GM12878 (cell line): Measurements from ENCODE around the gene GRIK2. TPM values are rescaled to one million over a fixed set of nuclear protein-coding genes. Genes with fewer than 3 reads are reported as not detected.

ENCODE experiments used
- ATAC-seq: fragments of 200-7000 bp; cut with Tn5 transposase; 3 replicates; pipeline ENCODE4 v1.9.1; 2020; ENCODE audit warnings: mild to moderate bottlenecking, moderate library complexity
- BruUV-seq: library from RNA; stranded (reverse); fragments of 400-500 nt; replicated peaks from 2 replicates; lab custom pipeline; 2021; lab: Mats Ljungman, UMichigan
- CTCF ChIA-PET: fragments of 300-600 bp; sonication (Branson Sonifier 250); formaldehyde crosslinking; extraction: SDS; loops from one replicate; lab custom pipeline; 2021; ENCODE audit warnings: inconsistent platforms; lab: Yijun Ruan, JAX
- POLR2A ChIA-PET: fragments of 350-600 bp; formaldehyde crosslinking; extraction: SDS; loops from one replicate; lab custom pipeline; 2021; ENCODE audit warnings: inconsistent platforms; lab: Charles Lee
- RAD21 ChIA-PET: fragments of 300-600 bp; sonication (Branson Sonifier 250); formaldehyde crosslinking; loops from one replicate; lab custom pipeline; 2023; ENCODE audit warnings: antibody characterized with exemption; ENCODE audit not compliant: unreplicated experiment; lab: Charles Lee
- SMC1A ChIA-PET: fragments of 300-600 bp; sonication (Branson Sonifier 250); formaldehyde crosslinking; loops from one replicate; lab custom pipeline; 2023; ENCODE audit not compliant: unreplicated experiment, uncharacterized antibody; lab: Charles Lee
- DNase-seq: peaks from one replicate; pipeline ENCODE4 v3.0.0-alpha.2; 2011; ENCODE audit warnings: low read depth, low spot score
- FAIRE-seq: peaks from 3 replicates; lab custom pipeline; 2011; peaks lifted over from hg19 to GRCh38; lab: Jason Lieb, UNC
- H2AFZ ChIP-seq: 2 replicates; pipeline ENCODE4 v1.6.0; 2011; ENCODE audit warnings: low read depth, low read length, control low read depth; ENCODE audit not compliant: control insufficient read depth
- H3K27ac ChIP-seq: 2 replicates; pipeline ENCODE4 v1.5.1; 2011; ENCODE audit warnings: control low read depth; ENCODE audit not compliant: control insufficient read depth, insufficient read depth
- H3K27me3 ChIP-seq, 2 experiments: replicated peaks in 1 of 2; 2 replicates each; pipeline versions ENCODE4 v1.6.0 to v1.6.1; 2011; ENCODE audit warnings: low read length in 1 of 2; ENCODE audit not compliant: control insufficient read depth in 2 of 2, insufficient read depth in 2 of 2
- H3K36me3 ChIP-seq, 2 experiments: 2 replicates each; pipeline ENCODE4 v1.5.1; 2011; ENCODE audit warnings: low read length in 1 of 2; ENCODE audit not compliant: control insufficient read depth in 2 of 2, insufficient read depth in 2 of 2
- H3K4me1 ChIP-seq: 2 replicates; pipeline ENCODE4 v1.6.1; 2011; ENCODE audit warnings: mild to moderate bottlenecking, low read length, moderate library complexity, mixed read lengths; ENCODE audit not compliant: control insufficient read depth, insufficient read depth
- H3K4me2 ChIP-seq: 2 replicates; pipeline ENCODE4 v1.6.0; 2011; ENCODE audit warnings: control low read depth; ENCODE audit not compliant: control insufficient read depth, insufficient read depth
- H3K4me3 ChIP-seq: fragments of 200-600 bp; sonication (generic); 2 replicates; pipeline ENCODE4 v1.5.1; 2016
- H3K79me2 ChIP-seq: 2 replicates; pipeline ENCODE4 v1.6.0; 2011; ENCODE audit warnings: low read length; ENCODE audit not compliant: control insufficient read depth, insufficient read depth
- H3K9ac ChIP-seq: 2 replicates; pipeline ENCODE4 v1.8.0; 2011; ENCODE audit warnings: low read length, control low read depth, mixed read lengths; ENCODE audit not compliant: control insufficient read depth, insufficient read depth
- H3K9me3 ChIP-seq: replicated peaks from 3 replicates; pipeline ENCODE4 v1.5.1; 2011; ENCODE audit warnings: mild to moderate bottlenecking, low read length; ENCODE audit not compliant: control insufficient read depth, insufficient read depth
- H4K20me1 ChIP-seq: 2 replicates; pipeline ENCODE4 v1.6.0; 2011; ENCODE audit not compliant: control insufficient read depth, insufficient read depth
- CHD1 ChIP-seq: IDR thresholded peaks from 2 replicates; pipeline ENCODE4 v1.6.1; 2012; ENCODE audit warnings: low read depth, low read length, improper control_type of control experiment
- ESRRA ChIP-seq: IDR thresholded peaks from 2 replicates; pipeline ENCODE4 v1.6.1; 2012; ENCODE audit warnings: mild to moderate bottlenecking, low read length, improper control_type of control experiment
- ETV6 ChIP-seq, 2 experiments: fragments of 450-650 bp in 1 of 2; IDR thresholded peaks in 1 of 2; conservative IDR thresholded peaks in 1 of 2; 2 replicates each; pipeline ENCODE4 v1.6.1; 2014; ENCODE audit warnings: antibody characterized with exemption in 1 of 2, borderline replicate concordance in 1 of 2, low read depth in 1 of 2, mild to moderate bottlenecking in 1 of 2, moderate library complexity in 1 of 2
- FOXK2 ChIP-seq: fragments of 450-650 bp; IDR thresholded peaks from 2 replicates; pipeline ENCODE4 v1.6.1; 2017; ENCODE audit warnings: mild to moderate bottlenecking, moderate library complexity
- HDAC6 ChIP-seq: fragments of 200-600 bp; sonication (generic); IDR thresholded peaks from one replicate; pipeline ENCODE4 v1.8.0; 2017; ENCODE audit warnings: antibody characterized with exemption; ENCODE audit not compliant: unreplicated experiment
- MTA2 ChIP-seq: fragments of 450-650 bp; IDR thresholded peaks from 2 replicates; pipeline ENCODE4 v1.6.1; 2016; ENCODE audit warnings: low read depth, mild to moderate bottlenecking, moderate library complexity
- MXI1 ChIP-seq: fragments of 150-350 bp; IDR thresholded peaks from 2 replicates; pipeline ENCODE4 v1.6.1; 2011; ENCODE audit warnings: low read depth, mild to moderate bottlenecking, inconsistent platforms, low read length, improper control_type of control experiment
- REST ChIP-seq: IDR thresholded peaks from 2 replicates; pipeline ENCODE4 v1.6.1; 2012; ENCODE audit warnings: mild to moderate bottlenecking, low read depth, low read length
- SMAD5 ChIP-seq: IDR thresholded peaks from 2 replicates; pipeline ENCODE4 v1.6.1; 2016; ENCODE audit warnings: antibody characterized with exemption, low read depth
- SMARCA5 ChIP-seq: fragments of 450-650 bp; IDR thresholded peaks from 2 replicates; pipeline ENCODE4 v1.6.1; 2017; ENCODE audit warnings: mild to moderate bottlenecking
- TAF1 ChIP-seq: IDR thresholded peaks from 2 replicates; pipeline ENCODE4 v1.6.1; 2011; ENCODE audit warnings: mild to moderate bottlenecking, low read depth, low read length, borderline replicate concordance
- TARDBP ChIP-seq: IDR thresholded peaks from 2 replicates; pipeline ENCODE4 v1.6.1; 2016; ENCODE audit warnings: borderline replicate concordance
- ZZZ3 ChIP-seq: IDR thresholded peaks from 2 replicates; pipeline ENCODE4 v1.6.1; 2011; ENCODE audit warnings: low read depth; ENCODE audit not compliant: control insufficient read depth, insufficient read length
- WGBS: methylation state at CpG from one replicate; pipeline ENCODE4 v1.1.6; 2016; ENCODE audit warnings: low lambda C conversion rate; ENCODE audit not compliant: insufficient replicate concordance, insufficient coverage; ENCODE audit errors: missing lambda C conversion rate; 5-methylcytosine and 5-hydroxymethylcytosine counted together
- in situ Hi-C: fragments of 300-500 bp; cut with MboI; formaldehyde crosslinking; loops from 9 replicates; pipeline ENCODE4 v1.14.3; 2018; ENCODE audit warnings: mixed read lengths
- intact Hi-C: fragments of 100-400 bp; cut with micrococcal nuclease; formaldehyde crosslinking; loops from one replicate; pipeline ENCODE4 v1.14.2; 2022; ENCODE audit not compliant: unreplicated experiment
- polyA plus RNA-seq, 11 experiments: library from polyadenylated mRNA; depleted of rRNA in 4 of 11; unstranded in 6 of 11; stranded (reverse) in 5 of 11; fragments of >200 nt; fragmentation: Nextera tagmentation in 4 of 11; fragmentation: Illumina TruSeq in 1 of 11; extraction: Ambion mirVana in 4 of 11; extraction: Trizol in 1 of 11; gene quantifications; 1 replicate in 1 of 11; 2 replicates in 10 of 11; pipeline versions ENCODE4 v1.2.1 to v1.2.3, GENCODE V29; 2011 to 2016; ENCODE audit warnings: inconsistent platforms in 2 of 11, missing spikeins in 2 of 11, low read depth in 1 of 11
- total RNA-seq, 4 experiments: library from RNA; depleted of rRNA in 3 of 4; stranded (reverse); fragments of >200 nt in 3 of 4; fragmentation: Illumina TruSeq in 1 of 4; extraction: Trizol in 1 of 4; gene quantifications; 2 replicates each; pipeline versions ENCODE4 v1.2.1 to v1.2.3, GENCODE V29; 2013 to 2021
- TF ChIP-seq, protein P1 (sequence below): fragments of 450-650 bp; conservative IDR thresholded peaks from 2 replicates; pipeline ENCODE4 v1.6.1; 2017; ENCODE audit warnings: mild to moderate bottlenecking, moderate library complexity

Gene GRIK2
- total and polyA plus RNA-seq, 10 of the 15 experiments (the other 5 are each of a cell fraction or from before 2014, with no cell fraction given), result not detected

DNA sequence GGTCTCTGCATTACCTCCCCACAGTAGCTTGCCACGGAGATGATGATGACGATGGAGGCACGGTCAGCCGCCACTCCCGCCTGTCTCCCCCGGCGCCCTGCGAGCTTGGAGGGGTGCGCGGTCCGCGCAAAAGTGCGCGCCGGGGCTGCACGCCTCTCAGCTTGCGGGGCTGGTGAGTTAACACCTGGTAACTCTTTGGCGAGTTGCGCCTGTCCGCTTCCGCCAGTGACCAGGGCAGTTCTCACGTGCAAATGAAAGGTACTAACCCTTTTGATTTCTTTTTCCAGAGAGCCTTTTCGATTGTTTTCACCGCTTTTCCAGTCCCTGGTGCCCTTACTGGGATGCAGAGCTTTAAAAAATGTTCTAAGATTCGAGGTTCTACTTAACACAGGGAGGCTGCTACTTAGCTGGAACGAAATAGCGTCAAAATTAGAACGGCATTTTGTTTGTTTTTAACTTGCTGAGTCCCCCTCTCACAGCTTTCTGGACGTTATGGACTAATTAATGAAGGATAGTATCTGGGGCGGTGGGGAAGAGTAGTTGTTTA, 6.2 kb downstream of the GRIK2 start (continued):
- no peak for TF ChIP-seq REST
- TF ChIP-seq HDAC6, result no peak
- no peak for TF ChIP-seq ESRRA
- no peak for TF ChIP-seq MXI1
- TF ChIP-seq SMARCA5, result no peak
- TF ChIP-seq SMAD5, result no peak
- TF ChIP-seq ZZZ3, result no peak

- Histone ChIP-seq H3K79me2 (no peaks in the 10 kb centered on the region), H3K4me3 (no peak overlapping the region), H3K27ac (no peak overlapping the region), H3K36me3 (no peaks in the 10 kb centered on the region), H3K27me3 (peaks cover 12 to 17% of the 10 kb centered on the region in 2 experiments), H2AFZ (no peak overlapping the region), H3K9ac (no peak overlapping the region), H3K4me1 (no peaks in the 10 kb centered on the region), H3K9me3 (no peaks in the 10 kb centered on the region), H4K20me1 (no peaks in the 10 kb centered on the region), H3K4me2 (no peak overlapping the region)
- no peak for DNase-seq
- 34% methylated on average over 10 of the region's 10 CpGs for WGBS
- FAIRE-seq, result no peak
- ChIA-PET POLR2A (no interaction called here), CTCF (no interaction called here), SMC1A (interaction anchor here (0.7 kb wide), 1 partner anchor 602 kb away, joined by 3 read pairs; no protein-coding TSS in a partner anchor), RAD21 (no interaction called here)
- no peak for ATAC-seq
- in situ Hi-C loops (no loop called here), intact Hi-C loops (no loop called here)
- no TSS peak for BruUV-seq
- no peak for TF ChIP-seq TARDBP
- no peak for TF ChIP-seq CHD1
- TF ChIP-seq, protein P1, sequence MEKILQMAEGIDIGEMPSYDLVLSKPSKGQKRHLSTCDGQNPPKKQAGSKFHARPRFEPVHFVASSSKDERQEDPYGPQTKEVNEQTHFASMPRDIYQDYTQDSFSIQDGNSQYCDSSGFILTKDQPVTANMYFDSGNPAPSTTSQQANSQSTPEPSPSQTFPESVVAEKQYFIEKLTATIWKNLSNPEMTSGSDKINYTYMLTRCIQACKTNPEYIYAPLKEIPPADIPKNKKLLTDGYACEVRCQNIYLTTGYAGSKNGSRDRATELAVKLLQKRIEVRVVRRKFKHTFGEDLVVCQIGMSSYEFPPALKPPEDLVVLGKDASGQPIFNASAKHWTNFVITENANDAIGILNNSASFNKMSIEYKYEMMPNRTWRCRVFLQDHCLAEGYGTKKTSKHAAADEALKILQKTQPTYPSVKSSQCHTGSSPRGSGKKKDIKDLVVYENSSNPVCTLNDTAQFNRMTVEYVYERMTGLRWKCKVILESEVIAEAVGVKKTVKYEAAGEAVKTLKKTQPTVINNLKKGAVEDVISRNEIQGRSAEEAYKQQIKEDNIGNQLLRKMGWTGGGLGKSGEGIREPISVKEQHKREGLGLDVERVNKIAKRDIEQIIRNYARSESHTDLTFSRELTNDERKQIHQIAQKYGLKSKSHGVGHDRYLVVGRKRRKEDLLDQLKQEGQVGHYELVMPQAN, result no peak
- TF ChIP-seq FOXK2, result no peak
- no peak for TF ChIP-seq TAF1
- TF ChIP-seq ETV6 (conservative IDR thresholded peaks at IDR 0.05 in 1 of 2, IDR thresholded peaks at IDR 0.05 in 1 of 2; ENCODE audit: borderline replicate concordance in 1 of 2, low read depth in 1 of 2), result no peak
- no peak for TF ChIP-seq MXI1
- no peak for TF ChIP-seq MTA2
These were observed 7.0 kb downstream of the GRIK2 start for GRCh38 chr6:101400326-101401135.
